ENCODE data around the gene TMEM87A.

The TMEM87A gene

GRCh38 chr15:42313463-42313862, 40.2 kb upstream of the TMEM87A start:
- no peak for TF ChIP-seq EP300 (IDR thresholded peaks at IDR 0.05; ENCODE audit: borderline replicate concordance)
- TF ChIP-seq, protein P1, sequence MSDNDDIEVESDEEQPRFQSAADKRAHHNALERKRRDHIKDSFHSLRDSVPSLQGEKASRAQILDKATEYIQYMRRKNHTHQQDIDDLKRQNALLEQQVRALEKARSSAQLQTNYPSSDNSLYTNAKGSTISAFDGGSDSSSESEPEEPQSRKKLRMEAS (IDR thresholded peaks at IDR 0.05): no peak
- no peak for TF ChIP-seq TEAD4 (IDR thresholded peaks at IDR 0.05)
- TF ChIP-seq CEBPB (IDR thresholded peaks at IDR 0.05): no peak
- no peak for TF ChIP-seq TCF12 (IDR thresholded peaks at IDR 0.05; ENCODE audit: low read depth)
- no peak for TF ChIP-seq REST (IDR thresholded peaks at IDR 0.05; ENCODE audit: low read depth)
- no peak for TF ChIP-seq NFIC (IDR thresholded peaks at IDR 0.05)
- TF ChIP-seq YY1 (IDR thresholded peaks at IDR 0.05; ENCODE audit: low read depth): no peak
- TF ChIP-seq EGR1 (IDR thresholded peaks at IDR 0.05): no peak

DNA sequence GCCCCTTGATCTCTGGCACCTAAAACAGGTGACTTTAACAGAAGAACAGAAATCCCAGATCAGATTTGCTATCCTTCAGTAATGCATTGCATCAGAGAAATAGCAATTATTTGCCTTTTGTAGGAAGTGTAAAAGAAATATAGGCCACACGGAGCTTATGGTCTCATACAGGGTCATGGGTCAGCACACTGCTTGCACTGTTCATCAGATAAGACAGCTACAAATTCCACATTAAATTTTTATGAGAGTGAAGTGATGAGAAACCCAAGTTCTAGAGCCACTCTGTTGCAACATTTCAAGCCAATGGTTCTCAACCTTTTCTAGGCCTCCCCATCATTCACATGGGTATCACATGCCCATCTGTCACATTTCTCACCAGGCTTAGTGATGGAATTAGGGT, 33.4 kb upstream of the TMEM87A start:
- no peak for TF ChIP-seq YY1 (IDR thresholded peaks at IDR 0.05; ENCODE audit: low read depth)
- no peak for TF ChIP-seq TEAD4 (IDR thresholded peaks at IDR 0.05)
- TF ChIP-seq, protein P1 (IDR thresholded peaks at IDR 0.05): no peak
- no peak for TF ChIP-seq EP300 (IDR thresholded peaks at IDR 0.05; ENCODE audit: borderline replicate concordance)

DNA sequence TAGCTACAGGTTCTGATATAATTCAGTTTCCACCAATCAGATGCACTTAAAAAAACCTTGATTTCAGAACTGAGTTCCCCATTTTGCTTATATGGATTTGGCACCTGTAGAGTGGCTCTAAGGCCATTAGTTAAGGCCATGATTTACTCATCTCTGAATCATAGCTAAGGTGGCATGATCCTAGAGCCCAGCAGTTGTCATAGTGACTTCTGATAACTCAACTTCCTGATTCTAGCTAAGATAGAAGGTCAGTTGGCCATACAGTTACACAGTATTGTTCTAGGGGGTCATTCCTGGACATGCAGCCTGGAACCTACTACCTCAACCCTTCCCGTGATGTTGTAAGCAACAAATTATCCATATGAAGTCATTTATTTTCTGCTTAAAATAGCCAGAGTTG, 15.9 kb upstream of the TMEM87A start:
- TF ChIP-seq EGR1 (IDR thresholded peaks at IDR 0.05) (no peak), TCF12 (IDR thresholded peaks at IDR 0.05; ENCODE audit: low read depth) (no peak)
- TF ChIP-seq, protein P2, sequence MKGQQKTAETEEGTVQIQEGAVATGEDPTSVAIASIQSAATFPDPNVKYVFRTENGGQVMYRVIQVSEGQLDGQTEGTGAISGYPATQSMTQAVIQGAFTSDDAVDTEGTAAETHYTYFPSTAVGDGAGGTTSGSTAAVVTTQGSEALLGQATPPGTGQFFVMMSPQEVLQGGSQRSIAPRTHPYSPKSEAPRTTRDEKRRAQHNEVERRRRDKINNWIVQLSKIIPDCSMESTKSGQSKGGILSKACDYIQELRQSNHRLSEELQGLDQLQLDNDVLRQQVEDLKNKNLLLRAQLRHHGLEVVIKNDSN (IDR thresholded peaks at IDR 0.05): no peak

DNA sequence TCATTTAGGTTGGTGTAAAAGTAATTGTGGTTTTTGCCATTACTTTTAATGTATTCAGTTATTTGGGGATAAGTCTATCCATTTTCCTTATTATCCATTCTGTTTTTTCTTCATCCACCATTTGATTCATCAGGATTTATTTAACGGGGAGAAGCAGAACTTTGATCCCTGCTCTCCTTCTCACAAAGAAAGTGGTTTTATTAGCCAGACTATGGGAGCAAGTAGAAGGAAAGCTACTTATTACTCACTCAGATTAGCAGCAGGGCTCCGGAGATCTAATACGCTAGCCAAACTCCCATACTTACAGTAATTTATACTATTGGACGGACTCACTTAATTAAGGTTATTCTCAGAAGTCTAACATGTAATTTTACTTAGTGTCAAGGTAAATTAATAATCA, 14.7 kb upstream of the TMEM87A start:
- TF ChIP-seq CEBPB (IDR thresholded peaks at IDR 0.05): no peak
- TF ChIP-seq RAD21 (IDR thresholded peaks at IDR 0.05; ENCODE audit: low read depth): no peak

GRCh38 chr15:42286445-42287029, 13.3 kb upstream of the TMEM87A start:
- no peak for TF ChIP-seq CEBPB (IDR thresholded peaks at IDR 0.05)
- TF ChIP-seq NFIC (IDR thresholded peaks at IDR 0.05): no peak
- TF ChIP-seq, protein P2 (IDR thresholded peaks at IDR 0.05): no peak
- no peak for TF ChIP-seq TCF12 (IDR thresholded peaks at IDR 0.05; ENCODE audit: low read depth)
- TF ChIP-seq, protein P1 (IDR thresholded peaks at IDR 0.05): no peak
- TF ChIP-seq ZBTB7A (IDR thresholded peaks at IDR 0.05; ENCODE audit: low read depth): no peak
- no peak for TF ChIP-seq YY1 (IDR thresholded peaks at IDR 0.05; ENCODE audit: low read depth)
- TF ChIP-seq FOXM1 (IDR thresholded peaks at IDR 0.05; ENCODE audit: borderline replicate concordance, low read depth): no peak
- TF ChIP-seq CREB1 (IDR thresholded peaks at IDR 0.05; ENCODE audit: low read depth): no peak
- TF ChIP-seq REST (IDR thresholded peaks at IDR 0.05; ENCODE audit: low read depth): no peak
- TF ChIP-seq EP300 (IDR thresholded peaks at IDR 0.05; ENCODE audit: borderline replicate concordance): no peak

- TF ChIP-seq NFIC (IDR thresholded peaks at IDR 0.05) (no peak), CEBPB (IDR thresholded peaks at IDR 0.05) (no peak), YY1 (IDR thresholded peaks at IDR 0.05; ENCODE audit: low read depth) (no peak), RAD21 (IDR thresholded peaks at IDR 0.05; ENCODE audit: low read depth) (no peak), TEAD4 (IDR thresholded peaks at IDR 0.05) (no peak), CREB1 (IDR thresholded peaks at IDR 0.05; ENCODE audit: low read depth) (no peak), REST (IDR thresholded peaks at IDR 0.05; ENCODE audit: low read depth) (no peak), ZBTB7A (IDR thresholded peaks at IDR 0.05; ENCODE audit: low read depth) (no peak), FOXM1 (IDR thresholded peaks at IDR 0.05; ENCODE audit: borderline replicate concordance, low read depth) (no peak), EP300 (IDR thresholded peaks at IDR 0.05; ENCODE audit: borderline replicate concordance) (no peak), TAF1 (IDR thresholded peaks at IDR 0.05; ENCODE audit: low read depth) (no peak), EGR1 (IDR thresholded peaks at IDR 0.05) (no peak), TCF12 (IDR thresholded peaks at IDR 0.05; ENCODE audit: low read depth) (no peak)
- TF ChIP-seq, protein P2 (IDR thresholded peaks at IDR 0.05): no peak
- TF ChIP-seq, protein P1 (IDR thresholded peaks at IDR 0.05): no peak
Observed at GRCh38 chr15:42285034-42285433, 11.8 kb upstream of the TMEM87A start.
